GM23338 (cell line): ENCODE results near the gene GSC2. TPM values are rescaled to one million over a fixed set of nuclear protein-coding genes. Genes with fewer than 3 reads are reported as not detected.

Experiments
- ATAC-seq: fragments of 200-7000 bp; cut with Tn5 transposase; 3 replicates; pipeline ENCODE4 v1.9.1; 2020
- DNase-seq: peaks from one replicate; pipeline ENCODE4 v3.0.0-alpha.2; 2015; ENCODE audit warnings: low spot score
- H2AFZ ChIP-seq: fragments of 200-600 bp; sonication (generic); 2 replicates; pipeline ENCODE4 v1.8.0; 2016; ENCODE audit warnings: antibody characterized with exemption, mild to moderate bottlenecking, moderate library complexity
- H3F3A ChIP-seq: fragments of 200-600 bp; sonication (generic); replicated peaks from 2 replicates; pipeline ENCODE4 v1.8.0; 2017; ENCODE audit warnings: antibody characterized with exemption, mixed run types, low read depth
- H3K27ac ChIP-seq: fragments of 200-600 bp; sonication (generic); 2 replicates; pipeline ENCODE4 v1.6.1; 2016; ENCODE audit warnings: low read depth
- H3K27me3 ChIP-seq: fragments of 200-600 bp; sonication (generic); 2 replicates; pipeline ENCODE4 v1.8.0; 2016; ENCODE audit warnings: mild to moderate bottlenecking, mixed run types, moderate library complexity; ENCODE audit not compliant: insufficient read depth
- H3K36me3 ChIP-seq: fragments of 200-600 bp; sonication (generic); 2 replicates; pipeline ENCODE4 v1.8.0; 2016; ENCODE audit warnings: mild to moderate bottlenecking; ENCODE audit not compliant: insufficient read depth
- H3K4me1 ChIP-seq: fragments of 200-600 bp; sonication (generic); 2 replicates; pipeline ENCODE4 v1.8.0; 2016; ENCODE audit warnings: mild to moderate bottlenecking, moderate library complexity; ENCODE audit not compliant: insufficient read depth
- H3K4me2 ChIP-seq: fragments of 200-600 bp; sonication (generic); 2 replicates; pipeline ENCODE4 v1.7.1; 2017; ENCODE audit warnings: mixed run types
- H3K4me3 ChIP-seq: fragments of 200-600 bp; sonication (generic); 2 replicates; pipeline ENCODE4 v1.6.1; 2016; ENCODE audit warnings: mixed run types
- H3K79me2 ChIP-seq: fragments of 200-600 bp; sonication (generic); replicated peaks from 2 replicates; pipeline ENCODE4 v1.8.0; 2017; ENCODE audit warnings: mild to moderate bottlenecking; ENCODE audit not compliant: insufficient read depth
- H3K9me2 ChIP-seq: fragments of 200-600 bp; sonication (generic); 2 replicates; pipeline ENCODE4 v1.8.0; 2017; ENCODE audit not compliant: insufficient read depth
- H4K20me1 ChIP-seq: fragments of 200-600 bp; sonication (generic); replicated peaks from 2 replicates; pipeline ENCODE4 v1.8.0; 2017; ENCODE audit warnings: mild to moderate bottlenecking; ENCODE audit not compliant: insufficient read depth
- H3K27ac Mint-ChIP-seq: 2 replicates; pipeline ENCODE4 v1.8.0; 2020; ENCODE audit warnings: inconsistent platforms, mild to moderate bottlenecking, moderate library complexity, mixed read lengths
- H3K27me3 Mint-ChIP-seq: 3 replicates; pipeline ENCODE4 v1.8.0; 2022; ENCODE audit warnings: low read depth, mild to moderate bottlenecking, moderate library complexity, mixed read lengths, inconsistent platforms; ENCODE audit not compliant: insufficient read depth, poor library complexity
- H3K36me3 Mint-ChIP-seq: 3 replicates; pipeline ENCODE4 v1.8.0; 2021; ENCODE audit warnings: low read depth, mild to moderate bottlenecking, inconsistent platforms, moderate library complexity, mixed read lengths
- H3K4me1 Mint-ChIP-seq: 3 replicates; pipeline ENCODE4 v1.8.0; 2020; ENCODE audit warnings: mild to moderate bottlenecking, inconsistent platforms, mixed read lengths
- H3K4me3 Mint-ChIP-seq: 3 replicates; pipeline ENCODE4 v1.8.0; 2021; ENCODE audit warnings: moderate library complexity, mild to moderate bottlenecking, inconsistent platforms, mixed read lengths
- H3K9me3 Mint-ChIP-seq: 3 replicates; pipeline ENCODE4 v1.8.0; 2020; ENCODE audit warnings: moderate library complexity, mild to moderate bottlenecking, inconsistent platforms, mixed read lengths
- CREB1 ChIP-seq: fragments of 250-450 bp; sonication (Bioruptor Pico); IDR thresholded peaks from 2 replicates; pipeline ENCODE4 v1.5.0; 2020; ENCODE audit warnings: low read depth, mild to moderate bottlenecking, moderate library complexity
- CTCF ChIP-seq, 2 experiments: fragments of 200-600 bp in 1 of 2; sonication (generic) in 1 of 2; conservative IDR thresholded peaks; 2 replicates each; pipeline versions ENCODE4 v1.5.1 to v1.6.1; 2016 to 2017; ENCODE audit warnings: antibody characterized with exemption in 2 of 2, low read depth in 2 of 2, mild to moderate bottlenecking in 2 of 2, moderate library complexity in 1 of 2
- ETS1 ChIP-seq: IDR thresholded peaks from 2 replicates; pipeline ENCODE4 v1.6.1; 2016; ENCODE audit warnings: antibody characterized with exemption
- EZH2phosphoT487 ChIP-seq: fragments of 200-600 bp; sonication (generic); IDR thresholded peaks from one replicate; pipeline ENCODE4 v1.8.1; 2018; ENCODE audit warnings: antibody characterized with exemption; ENCODE audit not compliant: unreplicated experiment
- JUNB ChIP-seq: IDR thresholded peaks from one replicate; pipeline ENCODE4 v1.6.1; 2016; ENCODE audit warnings: antibody characterized with exemption; ENCODE audit not compliant: unreplicated experiment
- POLR2AphosphoS5 ChIP-seq: IDR thresholded peaks from 2 replicates; pipeline ENCODE4 v1.6.1; 2016; ENCODE audit warnings: antibody characterized with exemption, low read depth
- STAT1 ChIP-seq: IDR thresholded peaks from one replicate; pipeline ENCODE4 v1.6.1; 2016; ENCODE audit warnings: antibody characterized with exemption; ENCODE audit not compliant: unreplicated experiment
- ZNF114 ChIP-seq: fragments of 250-450 bp; sonication (Bioruptor Pico); IDR thresholded peaks from 2 replicates; pipeline ENCODE4 v1.5.0; 2020; ENCODE audit warnings: mild to moderate bottlenecking, moderate library complexity
- ZNF331 ChIP-seq: fragments of 250-450 bp; sonication (Bioruptor Pico); IDR thresholded peaks from 2 replicates; pipeline ENCODE4 v1.5.0; 2020; ENCODE audit warnings: low read depth, mild to moderate bottlenecking, moderate library complexity
- ZNF462 ChIP-seq: fragments of 250-450 bp; sonication (Bioruptor Pico); IDR thresholded peaks from 2 replicates; pipeline ENCODE4 v1.5.0; 2020; ENCODE audit warnings: mild to moderate bottlenecking, moderate library complexity
- polyA plus RNA-seq: library from polyadenylated mRNA; unstranded; fragments of >200 nt; fragmentation: Nextera tagmentation; extraction: Ambion mirVana; gene quantifications from 2 replicates; pipeline ENCODE4 v1.2.1, GENCODE V29; 2016
- total RNA-seq: library from RNA; depleted of rRNA; stranded (reverse); fragments of >200 nt; shearing (Covaris generic); gene quantifications from 2 replicates; pipeline ENCODE4 v1.2.3, GENCODE V29; 2014

GSC2 gene
- total and polyA plus RNA-seq, 2 experiments from 2014 or later: not detected

GRCh38 chr22:19167106-19167869 lies 17.2 kb upstream of the GSC2 start:
- peaks cover 14% of the 10 kb centered on the region; the same call in 2 of the 3 replicates for H3K4me1 Mint-ChIP-seq
- Histone ChIP-seq H3K4me3 (no peak overlapping the region), H3K9me2 (no peaks in the 10 kb centered on the region), H3K27me3 (peaks cover 50% of the 10 kb centered on the region), H3K36me3 (no peaks in the 10 kb centered on the region), H3K4me2 (no peak overlapping the region), H4K20me1 (no peaks in the 10 kb centered on the region), H3K79me2 (peaks cover 6% of the 10 kb centered on the region), H2AFZ (no peak overlapping the region), H3K4me1 (peaks cover under 1% of the 10 kb centered on the region; the same call in 1 of the 2 replicates), H3K27ac (no peak overlapping the region), H3F3A (0 out of 2 replicates have a peak, but pooled peaks cover 2% of the 10 kb centered on the region)
- TF ChIP-seq JUNB: no peak
- no peak for TF ChIP-seq CTCF (conservative IDR thresholded peaks at IDR 0.05; ENCODE audit: low read depth in 2 of 2)
- TF ChIP-seq EZH2phosphoT487: no peak
- TF ChIP-seq CREB1 (CRISPR knock-in tag): no peak
- TF ChIP-seq STAT1: no peak
- no peak for TF ChIP-seq ZNF114
- no peak for TF ChIP-seq ZNF331
- ATAC-seq: no peak
- H3K9me3 Mint-ChIP-seq: no peaks in the 10 kb centered on the region; the same call in 1 of the 3 replicates
- no peak overlapping the region; the same call in 2 of the 3 replicates for H3K4me3 Mint-ChIP-seq
- no peak for DNase-seq
- peaks cover 61% of the 10 kb centered on the region for H3K27me3 Mint-ChIP-seq
- peaks cover 5% of the 10 kb centered on the region; the same call in 1 of the 3 replicates for H3K36me3 Mint-ChIP-seq
- H3K27ac Mint-ChIP-seq: no peak overlapping the region

GRCh38 chr22:19166421-19166820 lies 16.3 kb upstream of the GSC2 start:
- no peaks in the 10 kb centered on the region; the same call in 1 of the 3 replicates for H3K9me3 Mint-ChIP-seq
- Histone ChIP-seq H4K20me1 (no peaks in the 10 kb centered on the region), H3K36me3 (no peaks in the 10 kb centered on the region), H3K4me1 (no peaks in the 10 kb centered on the region; the same call in 1 of the 2 replicates), H3K4me2 (no peak overlapping the region), H3K9me2 (no peaks in the 10 kb centered on the region), H2AFZ (no peak overlapping the region), H3K27ac (no peak overlapping the region), H3K4me3 (no peak overlapping the region), H3K79me2 (no peaks in the 10 kb centered on the region), H3K27me3 (peaks cover 50% of the 10 kb centered on the region), H3F3A (0 out of 2 replicates have a peak, but pooled peaks cover 2% of the 10 kb centered on the region)
- H3K27ac Mint-ChIP-seq: no peak overlapping the region
- peaks cover 3% of the 10 kb centered on the region; the same call in 1 of the 3 replicates for H3K36me3 Mint-ChIP-seq
- peaks cover 57% of the 10 kb centered on the region for H3K27me3 Mint-ChIP-seq
- DNase-seq (no peak), ATAC-seq (no peak)
- no peak overlapping the region; the same call in 2 of the 3 replicates for H3K4me3 Mint-ChIP-seq
- peaks cover 11% of the 10 kb centered on the region; the same call in 2 of the 3 replicates for H3K4me1 Mint-ChIP-seq
- no peak for TF ChIP-seq STAT1
- no peak for TF ChIP-seq ZNF462
- TF ChIP-seq CREB1 (CRISPR knock-in tag): no peak
- no peak for TF ChIP-seq JUNB
- TF ChIP-seq EZH2phosphoT487: no peak
- TF ChIP-seq ETS1: no peak
- TF ChIP-seq POLR2AphosphoS5: no peak
